ENCODE results near the gene LMO4.

The LMO4 gene

DNA sequence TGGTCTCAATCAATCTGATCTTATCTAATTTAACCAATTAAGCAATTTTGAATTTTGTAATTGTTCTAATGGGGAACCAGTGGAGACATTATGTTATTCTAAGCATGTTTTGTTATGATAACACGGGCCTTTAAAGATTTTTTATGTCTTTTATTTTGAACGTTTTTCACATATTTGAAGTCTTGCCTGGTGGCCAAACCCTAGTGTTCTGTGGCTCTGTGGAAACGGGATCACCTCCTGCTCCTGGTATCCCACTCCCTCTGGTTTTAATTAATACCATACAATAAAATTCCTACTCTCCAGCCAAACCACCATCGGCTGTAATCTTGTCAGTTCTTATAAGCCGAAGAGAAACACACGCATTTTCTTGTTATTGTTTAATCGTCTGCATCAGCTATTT is 22.9 kb upstream of the LMO4 start:
- Histone ChIP-seq H4K20me1 (ENCODE audit: insufficient read depth, low read length) (no peaks in the 10 kb centered on the region), H3K27ac (ENCODE audit: low read depth, low read length, poor library complexity, severe bottlenecking) (no peak overlapping the region), H3K79me2 (ENCODE audit: insufficient read depth, low read length) (no peaks in the 10 kb centered on the region), H3K9me3 (ENCODE audit: low read length) (no peaks in the 10 kb centered on the region), H3K36me3 (ENCODE audit: insufficient read depth, low read length) (no peaks in the 10 kb centered on the region), H3K4me3 (ENCODE audit: low read depth, low read length, poor library complexity, severe bottlenecking) (no peak overlapping the region), H3K4me2 (ENCODE audit: low read length) (no peak overlapping the region), H3K9me2 (ENCODE audit: low read depth, low read length) (no peaks in the 10 kb centered on the region), H3K9ac (ENCODE audit: low read length) (no peak overlapping the region), H3F3A (ENCODE audit: insufficient read depth, low read length) (no peaks in the 10 kb centered on the region), H3K4me1 (ENCODE audit: insufficient read depth, low read length, severe bottlenecking) (no peaks in the 10 kb centered on the region), H2AFZ (ENCODE audit: low read length) (no peak overlapping the region), H3K27me3 (ENCODE audit: insufficient read depth, low read length) (no peaks in the 10 kb centered on the region)
- no peak for TF ChIP-seq EZH2 (IDR thresholded peaks at IDR 0.05; ENCODE audit: borderline replicate concordance, low read length)
- TF ChIP-seq, protein P1, sequence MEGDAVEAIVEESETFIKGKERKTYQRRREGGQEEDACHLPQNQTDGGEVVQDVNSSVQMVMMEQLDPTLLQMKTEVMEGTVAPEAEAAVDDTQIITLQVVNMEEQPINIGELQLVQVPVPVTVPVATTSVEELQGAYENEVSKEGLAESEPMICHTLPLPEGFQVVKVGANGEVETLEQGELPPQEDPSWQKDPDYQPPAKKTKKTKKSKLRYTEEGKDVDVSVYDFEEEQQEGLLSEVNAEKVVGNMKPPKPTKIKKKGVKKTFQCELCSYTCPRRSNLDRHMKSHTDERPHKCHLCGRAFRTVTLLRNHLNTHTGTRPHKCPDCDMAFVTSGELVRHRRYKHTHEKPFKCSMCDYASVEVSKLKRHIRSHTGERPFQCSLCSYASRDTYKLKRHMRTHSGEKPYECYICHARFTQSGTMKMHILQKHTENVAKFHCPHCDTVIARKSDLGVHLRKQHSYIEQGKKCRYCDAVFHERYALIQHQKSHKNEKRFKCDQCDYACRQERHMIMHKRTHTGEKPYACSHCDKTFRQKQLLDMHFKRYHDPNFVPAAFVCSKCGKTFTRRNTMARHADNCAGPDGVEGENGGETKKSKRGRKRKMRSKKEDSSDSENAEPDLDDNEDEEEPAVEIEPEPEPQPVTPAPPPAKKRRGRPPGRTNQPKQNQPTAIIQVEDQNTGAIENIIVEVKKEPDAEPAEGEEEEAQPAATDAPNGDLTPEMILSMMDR (IDR thresholded peaks at IDR 0.05; ENCODE audit: low read length): no peak

DNA sequence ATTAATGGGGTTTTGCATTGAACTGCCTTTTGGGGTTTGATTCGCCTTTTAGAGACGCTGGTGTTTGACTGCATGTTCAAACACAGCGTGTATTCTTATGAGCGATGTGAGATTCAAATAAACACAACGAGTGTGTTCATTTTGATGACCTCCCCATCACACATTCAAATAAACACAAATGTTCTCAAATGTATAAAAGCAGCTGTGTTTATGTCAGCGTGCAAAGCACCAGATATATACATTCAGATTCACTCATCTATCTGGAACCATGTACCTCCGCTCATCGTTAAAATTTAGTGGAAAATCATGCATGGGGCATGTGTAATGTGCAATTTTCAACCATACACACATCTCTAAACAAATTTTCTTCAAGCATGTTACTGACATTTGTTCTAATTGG is 21.4 kb upstream of the LMO4 start:
- no peak overlapping the region for H3K9ac ChIP-seq (ENCODE audit: low read length)
- H3K9me2 ChIP-seq (ENCODE audit: low read depth, low read length): no peaks in the 10 kb centered on the region
- H2AFZ ChIP-seq (ENCODE audit: low read length): no peak overlapping the region
- no peak overlapping the region for H3K4me3 ChIP-seq (ENCODE audit: low read depth, low read length, poor library complexity, severe bottlenecking)
- H3K4me2 ChIP-seq (ENCODE audit: low read length): no peak overlapping the region
- TF ChIP-seq EZH2 (IDR thresholded peaks at IDR 0.05; ENCODE audit: borderline replicate concordance, low read length): no peak
- TF ChIP-seq, protein P1 (IDR thresholded peaks at IDR 0.05; ENCODE audit: low read length): no peak
- no peaks in the 10 kb centered on the region for H3K9me3 ChIP-seq (ENCODE audit: low read length)
- no peaks in the 10 kb centered on the region for H3F3A ChIP-seq (ENCODE audit: insufficient read depth, low read length)
- no peaks in the 10 kb centered on the region for H3K36me3 ChIP-seq (ENCODE audit: insufficient read depth, low read length)
- H3K79me2 ChIP-seq (ENCODE audit: insufficient read depth, low read length): no peaks in the 10 kb centered on the region
- no peaks in the 10 kb centered on the region for H3K4me1 ChIP-seq (ENCODE audit: insufficient read depth, low read length, severe bottlenecking)
- no peaks in the 10 kb centered on the region for H3K27me3 ChIP-seq (ENCODE audit: insufficient read depth, low read length)
- H4K20me1 ChIP-seq (ENCODE audit: insufficient read depth, low read length): no peaks in the 10 kb centered on the region
- H3K27ac ChIP-seq (ENCODE audit: low read depth, low read length, poor library complexity, severe bottlenecking): no peak overlapping the region

DNA sequence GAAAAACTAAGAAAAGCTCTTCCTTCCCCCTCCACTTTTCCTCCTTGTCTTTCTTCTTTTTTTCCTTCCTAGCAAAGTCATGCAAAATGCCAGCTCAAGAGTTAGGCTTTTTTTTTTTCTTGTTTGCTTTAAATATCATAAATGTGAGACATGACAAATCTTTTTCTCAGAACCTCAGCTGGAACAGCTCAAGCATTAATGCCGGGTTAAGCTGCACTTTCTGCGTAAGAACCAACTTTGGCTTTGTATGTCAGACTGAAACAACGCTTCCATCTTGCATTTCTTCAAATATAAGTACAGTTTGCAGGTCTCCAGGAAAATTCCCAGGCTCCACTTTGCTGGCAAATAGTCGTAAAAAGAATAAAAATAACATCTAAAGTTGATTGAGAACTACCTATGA is 20.7 kb upstream of the LMO4 start:
- H3K4me1 ChIP-seq (ENCODE audit: insufficient read depth, low read length, severe bottlenecking): no peaks in the 10 kb centered on the region
- H4K20me1 ChIP-seq (ENCODE audit: insufficient read depth, low read length): no peaks in the 10 kb centered on the region
- no peak overlapping the region for H3K27ac ChIP-seq (ENCODE audit: low read depth, low read length, poor library complexity, severe bottlenecking)
- H3K4me3 ChIP-seq (ENCODE audit: low read depth, low read length, poor library complexity, severe bottlenecking): no peak overlapping the region
- TF ChIP-seq, protein P1 (IDR thresholded peaks at IDR 0.05; ENCODE audit: low read length): no peak
- H3K79me2 ChIP-seq (ENCODE audit: insufficient read depth, low read length): no peaks in the 10 kb centered on the region
- no peak overlapping the region for H3K4me2 ChIP-seq (ENCODE audit: low read length)
- no peaks in the 10 kb centered on the region for H3F3A ChIP-seq (ENCODE audit: insufficient read depth, low read length)
- no peaks in the 10 kb centered on the region for H3K36me3 ChIP-seq (ENCODE audit: insufficient read depth, low read length)
- H3K9ac ChIP-seq (ENCODE audit: low read length): no peak overlapping the region
- no peaks in the 10 kb centered on the region for H3K9me3 ChIP-seq (ENCODE audit: low read length)
- no peaks in the 10 kb centered on the region for H3K27me3 ChIP-seq (ENCODE audit: insufficient read depth, low read length)
- no peaks in the 10 kb centered on the region for H3K9me2 ChIP-seq (ENCODE audit: low read depth, low read length)
- no peak overlapping the region for H2AFZ ChIP-seq (ENCODE audit: low read length)
